Skeletal muscle satellite cell (primary cell): ENCODE data around the gene DZIP3.
"Not testable (repeated sequence)": the region's sequence is repeated elsewhere in the genome, so short reads cannot be mapped to it uniquely, and the experiment has no call there.

Experiments
- H3K27me3 ChIP-seq: 2 replicates; pipeline ENCODE4 v1.7.0; 2013; ENCODE audit warnings: low read length; ENCODE audit not compliant: control insufficient read depth, insufficient read depth
- H3K36me3 ChIP-seq: 2 replicates; pipeline ENCODE4 v1.7.0; 2013; ENCODE audit warnings: mild to moderate bottlenecking, control low read depth, low read length; ENCODE audit not compliant: insufficient read depth
- H3K4me1 ChIP-seq: 2 replicates; pipeline ENCODE4 v1.7.0; 2013; ENCODE audit warnings: low read length; ENCODE audit not compliant: control insufficient read depth, insufficient read depth
- H3K4me2 ChIP-seq: 2 replicates; pipeline ENCODE4 v1.7.0; 2013; ENCODE audit warnings: mild to moderate bottlenecking, low read length
- H3K4me3 ChIP-seq: 2 replicates; pipeline ENCODE4 v1.7.0; 2013; ENCODE audit warnings: low read length
- H3K9ac ChIP-seq: 2 replicates; pipeline ENCODE4 v1.7.0; 2013; ENCODE audit warnings: mild to moderate bottlenecking, low read depth, low read length, moderate library complexity
- H3K9me3 ChIP-seq: replicated peaks from 2 replicates; pipeline ENCODE4 v1.7.0; 2013; ENCODE audit warnings: mild to moderate bottlenecking, control low read depth, low read length

DZIP3 gene

GRCh38 chr3:108602249-108602934, 12.9 kb downstream of the DZIP3 start:
- H3K4me2 ChIP-seq: no peak overlapping the region
- H3K36me3 ChIP-seq: no peaks in the 10 kb centered on the region
- H3K9me3 ChIP-seq: no peaks in the 10 kb centered on the region
- H3K27me3 ChIP-seq: no peaks in the 10 kb centered on the region
- H3K4me1 ChIP-seq: peaks cover 12% of the 10 kb centered on the region
- no peak overlapping the region for H3K4me3 ChIP-seq
- H3K9ac ChIP-seq: no peak overlapping the region

GRCh38 chr3:108602935-108603294, 13.4 kb downstream of the DZIP3 start:
- Histone ChIP-seq H3K9me3 (no peaks in the 10 kb centered on the region), H3K27me3 (no peaks in the 10 kb centered on the region), H3K4me3 (no peak overlapping the region), H3K4me2 (no peak overlapping the region), H3K36me3 (no peaks in the 10 kb centered on the region), H3K9ac (no peak overlapping the region), H3K4me1 (peaks cover 12% of the 10 kb centered on the region)

- no peak overlapping the region for H3K4me3 ChIP-seq
- peaks cover 12% of the 10 kb centered on the region for H3K4me1 ChIP-seq
These were observed 14.2 kb downstream of the DZIP3 start for GRCh38 chr3:108603691-108604090.

DNA sequence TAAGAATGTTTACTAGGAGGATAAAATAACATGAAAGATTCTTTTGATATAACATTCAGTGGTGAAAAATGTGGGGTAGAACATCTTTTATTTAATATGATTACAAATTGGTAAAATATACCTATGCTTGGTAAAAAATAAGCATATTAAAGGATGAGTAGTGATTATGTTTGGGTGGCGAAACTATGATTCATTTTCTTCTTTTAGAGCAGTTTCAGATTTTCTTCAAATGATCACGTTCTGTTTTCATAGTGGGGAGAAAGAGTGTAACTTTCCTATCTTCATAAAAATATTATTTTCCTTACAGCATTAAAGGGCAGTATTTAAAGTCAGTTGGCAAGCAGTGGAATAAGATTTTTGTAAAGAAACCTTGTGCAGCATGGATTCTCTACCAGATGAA, 15.5 kb downstream of the DZIP3 start:
- H3K4me1 ChIP-seq: peaks cover 12% of the 10 kb centered on the region

More at GRCh38 chr3:108603691-108604090, 14.2 kb downstream of the DZIP3 start:
- Histone ChIP-seq H3K27me3 (no peaks in the 10 kb centered on the region), H3K9me3 (no peaks in the 10 kb centered on the region), H3K36me3 (no peaks in the 10 kb centered on the region), H3K9ac (no peak overlapping the region), H3K4me2 (peak overlapping the region; percentile 12)

GRCh38 chr3:108605491-108605890, 16.0 kb downstream of the DZIP3 start:
- Histone ChIP-seq H3K9me3 (no peaks in the 10 kb centered on the region), H3K4me1 (peaks cover 12% of the 10 kb centered on the region)

More for the DNA sequence above, 15.5 kb downstream of the DZIP3 start:
- Histone ChIP-seq H3K27me3 (no peaks in the 10 kb centered on the region), H3K9ac (no peak overlapping the region), H3K9me3 (no peaks in the 10 kb centered on the region), H3K4me2 (no peak overlapping the region), H3K4me3 (no peak overlapping the region), H3K36me3 (no peaks in the 10 kb centered on the region)

GRCh38 chr3:108608750-108609149, 19.2 kb downstream of the DZIP3 start:
- Histone ChIP-seq H3K4me1 (peaks cover 6% of the 10 kb centered on the region), H3K9me3 (no peaks in the 10 kb centered on the region), H3K9ac (no peak overlapping the region), H3K27me3 (no peaks in the 10 kb centered on the region), H3K36me3 (no peaks in the 10 kb centered on the region), H3K4me3 (no peak overlapping the region), H3K4me2 (no peak overlapping the region)

More at GRCh38 chr3:108605491-108605890, 16.0 kb downstream of the DZIP3 start:
- Histone ChIP-seq H3K27me3 (no peaks in the 10 kb centered on the region), H3K9ac (no peak overlapping the region), H3K4me3 (no peak overlapping the region), H3K36me3 (no peaks in the 10 kb centered on the region), H3K4me2 (no peak overlapping the region)

- H3K4me1 ChIP-seq: no peaks in the 10 kb centered on the region
- no peaks in the 10 kb centered on the region for H3K27me3 ChIP-seq
- H3K36me3 ChIP-seq: no peaks in the 10 kb centered on the region
- H3K4me3 ChIP-seq: no peak overlapping the region
- no peak overlapping the region for H3K9ac ChIP-seq
- no peaks in the 10 kb centered on the region for H3K9me3 ChIP-seq
- no peak overlapping the region for H3K4me2 ChIP-seq
These were observed 21.1 kb downstream of the DZIP3 start for GRCh38 chr3:108610651-108611050.

DNA sequence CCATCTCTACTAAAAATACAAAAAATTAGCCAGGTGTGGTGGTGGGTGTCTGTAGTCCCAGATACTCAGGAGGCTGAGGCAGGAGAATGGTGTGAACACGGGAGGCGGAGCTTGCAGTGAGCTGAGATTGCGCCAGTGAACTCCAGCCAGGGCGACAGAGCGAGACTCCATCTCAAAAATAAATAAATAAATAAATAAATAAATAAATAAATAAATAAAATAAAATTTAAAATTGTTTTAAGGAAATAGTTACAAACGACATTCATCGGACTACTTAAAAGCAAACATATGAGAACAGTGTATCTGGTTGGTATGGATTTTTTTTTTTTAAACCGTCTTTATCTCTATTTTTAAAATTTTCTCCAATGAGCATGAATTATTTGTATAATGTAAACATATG, 26.6 kb downstream of the DZIP3 start:
- not testable (repeated sequence) for H3K4me3 ChIP-seq, H3K9ac ChIP-seq, H3K4me1 ChIP-seq, H3K9me3 ChIP-seq, H3K27me3 ChIP-seq, H3K4me2 ChIP-seq, H3K36me3 ChIP-seq

GRCh38 chr3:108620250-108620649, 30.7 kb downstream of the DZIP3 start:
- Histone ChIP-seq H3K9me3 (no peaks in the 10 kb centered on the region), H3K4me1 (no peaks in the 10 kb centered on the region), H3K4me2 (no peak overlapping the region), H3K9ac (no peak overlapping the region), H3K27me3 (no peaks in the 10 kb centered on the region), H3K4me3 (no peak overlapping the region), H3K36me3 (no peaks in the 10 kb centered on the region)

DNA sequence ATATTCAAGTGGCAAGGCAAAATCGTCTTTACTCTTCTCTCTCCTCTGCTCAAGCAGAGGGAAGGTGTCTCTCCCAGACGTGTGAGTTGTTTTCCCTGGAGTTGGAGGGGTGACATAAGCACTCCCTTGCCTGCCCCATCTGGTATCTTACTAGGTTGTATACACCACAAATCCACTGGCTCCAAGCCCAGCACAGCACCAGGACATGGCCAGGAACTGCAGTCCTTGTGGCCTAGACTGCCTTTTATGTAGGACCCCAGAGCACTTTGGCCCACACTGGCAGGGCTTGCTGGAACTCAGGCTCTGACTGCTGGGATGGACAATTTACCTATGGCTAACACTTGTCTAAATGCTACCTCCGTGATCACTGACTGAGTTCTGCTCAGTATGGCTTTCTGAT, 34.0 kb downstream of the DZIP3 start:
- no peaks in the 10 kb centered on the region for H3K36me3 ChIP-seq
- no peak overlapping the region for H3K9ac ChIP-seq
- no peaks in the 10 kb centered on the region for H3K27me3 ChIP-seq
- no peaks in the 10 kb centered on the region for H3K4me1 ChIP-seq
- no peak overlapping the region for H3K4me2 ChIP-seq
- H3K4me3 ChIP-seq: no peak overlapping the region
- H3K9me3 ChIP-seq: no peaks in the 10 kb centered on the region

DNA sequence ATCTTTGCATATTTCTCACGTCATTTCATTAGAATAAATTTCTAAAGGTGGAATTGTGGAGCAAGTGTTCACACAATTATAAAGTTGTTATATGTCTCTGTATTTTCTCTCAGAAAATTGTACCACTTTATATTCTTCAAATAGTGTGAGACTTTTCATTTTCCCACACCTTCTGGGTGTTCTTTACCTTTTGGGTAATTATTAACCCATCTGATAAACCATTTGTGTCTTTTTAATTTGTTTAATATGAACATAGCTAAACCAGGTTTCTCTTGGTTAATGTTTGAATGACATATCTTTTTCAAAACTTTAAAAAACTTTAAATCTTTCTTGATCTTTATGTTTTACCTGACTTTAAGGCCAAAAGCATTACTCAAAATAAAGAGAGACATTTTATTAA, 40.5 kb downstream of the DZIP3 start:
- Histone ChIP-seq H3K9me3 (no peaks in the 10 kb centered on the region), H3K9ac (no peak overlapping the region), H3K27me3 (no peaks in the 10 kb centered on the region), H3K36me3 (no peaks in the 10 kb centered on the region), H3K4me2 (no peak overlapping the region), H3K4me3 (no peak overlapping the region), H3K4me1 (no peaks in the 10 kb centered on the region)

DNA sequence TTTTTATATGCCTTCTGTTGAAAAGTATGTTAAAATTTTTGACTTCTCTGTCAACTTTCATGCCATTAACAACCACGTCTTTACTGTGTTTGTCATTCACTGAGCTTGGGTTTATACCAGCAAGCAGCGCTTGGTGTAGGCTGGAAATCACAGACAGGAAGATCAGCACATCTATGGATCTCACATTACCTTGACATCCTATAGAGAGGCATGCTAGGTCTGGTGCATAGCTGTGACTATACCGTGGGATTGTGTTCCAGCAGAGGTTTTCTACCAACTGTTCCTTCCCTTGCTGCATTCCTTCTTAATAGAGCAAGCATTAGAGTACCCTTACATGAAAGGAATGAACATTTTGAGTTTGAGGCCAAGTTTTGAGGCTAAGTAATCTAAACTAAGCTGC, 53.0 kb downstream of the DZIP3 start:
- Histone ChIP-seq H3K4me1 (no peaks in the 10 kb centered on the region), H3K9ac (no peak overlapping the region), H3K36me3 (peaks cover 4% of the 10 kb centered on the region), H3K27me3 (no peaks in the 10 kb centered on the region), H3K9me3 (no peaks in the 10 kb centered on the region), H3K4me3 (no peak overlapping the region), H3K4me2 (no peak overlapping the region)
